HL-60 (cell line): Measurements from ENCODE around the gene ALKBH5.

Experiments
- POLR2AphosphoS5 ChIP-seq: IDR thresholded peaks from 2 replicates; pipeline ENCODE4 v1.6.1; 2012; ENCODE audit warnings: low read depth
- TF ChIP-seq, protein P1 (sequence below): IDR thresholded peaks from one replicate; pipeline ENCODE4 v1.5.1; 2011; ENCODE audit warnings: low read length, control low read depth, inconsistent platforms; ENCODE audit not compliant: insufficient read depth

- TF ChIP-seq, protein P1, sequence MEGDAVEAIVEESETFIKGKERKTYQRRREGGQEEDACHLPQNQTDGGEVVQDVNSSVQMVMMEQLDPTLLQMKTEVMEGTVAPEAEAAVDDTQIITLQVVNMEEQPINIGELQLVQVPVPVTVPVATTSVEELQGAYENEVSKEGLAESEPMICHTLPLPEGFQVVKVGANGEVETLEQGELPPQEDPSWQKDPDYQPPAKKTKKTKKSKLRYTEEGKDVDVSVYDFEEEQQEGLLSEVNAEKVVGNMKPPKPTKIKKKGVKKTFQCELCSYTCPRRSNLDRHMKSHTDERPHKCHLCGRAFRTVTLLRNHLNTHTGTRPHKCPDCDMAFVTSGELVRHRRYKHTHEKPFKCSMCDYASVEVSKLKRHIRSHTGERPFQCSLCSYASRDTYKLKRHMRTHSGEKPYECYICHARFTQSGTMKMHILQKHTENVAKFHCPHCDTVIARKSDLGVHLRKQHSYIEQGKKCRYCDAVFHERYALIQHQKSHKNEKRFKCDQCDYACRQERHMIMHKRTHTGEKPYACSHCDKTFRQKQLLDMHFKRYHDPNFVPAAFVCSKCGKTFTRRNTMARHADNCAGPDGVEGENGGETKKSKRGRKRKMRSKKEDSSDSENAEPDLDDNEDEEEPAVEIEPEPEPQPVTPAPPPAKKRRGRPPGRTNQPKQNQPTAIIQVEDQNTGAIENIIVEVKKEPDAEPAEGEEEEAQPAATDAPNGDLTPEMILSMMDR: no peak
- TF ChIP-seq POLR2AphosphoS5: no peak
Observed at GRCh38 chr17:18145811-18146210, 37.8 kb upstream of the ALKBH5 start.
